Mesenchymal stem cell (in vitro differentiated cells and primary cell): ENCODE measurements around the gene DNAJC13.

Experiments used
- DNase-seq: peaks from one replicate; pipeline ENCODE4 v3.0.0-alpha.2; 2013
- H2AFZ ChIP-seq: one replicate; pipeline ENCODE4 v1.6.1; 2013; ENCODE audit warnings: low read depth, mild to moderate bottlenecking, control low read depth, inconsistent platforms, low read length, moderate library complexity
- H2AK5ac ChIP-seq: 2 replicates; pipeline ENCODE4 v1.6.1; 2013; ENCODE audit warnings: low read length, moderate library complexity, mild to moderate bottlenecking, inconsistent platforms; ENCODE audit not compliant: severe bottlenecking
- H2BK120ac ChIP-seq: one replicate; pipeline ENCODE4 v1.6.1; 2013; ENCODE audit warnings: low read depth, mild to moderate bottlenecking, inconsistent platforms, low read length, moderate library complexity
- H2BK12ac ChIP-seq, 2 experiments: one replicate each; pipeline ENCODE4 v1.6.1; 2013; ENCODE audit warnings: inconsistent platforms in 2 of 2, low read length in 2 of 2, mild to moderate bottlenecking in 2 of 2, moderate library complexity in 2 of 2, control low read depth in 1 of 2
- H2BK15ac ChIP-seq: one replicate; pipeline ENCODE4 v1.6.1; 2013; ENCODE audit warnings: mild to moderate bottlenecking, low read depth, inconsistent platforms; ENCODE audit not compliant: poor library complexity, severe bottlenecking
- H2BK5ac ChIP-seq: 2 replicates; pipeline ENCODE4 v1.6.1; 2013; ENCODE audit warnings: low read depth, mild to moderate bottlenecking, low read length, control low read depth, inconsistent platforms; ENCODE audit not compliant: poor library complexity, severe bottlenecking
- H3K14ac ChIP-seq, 2 experiments: one replicate each; pipeline ENCODE4 v1.6.1; 2013; ENCODE audit warnings: inconsistent platforms in 2 of 2, low read length in 2 of 2, control low read depth in 1 of 2, mild to moderate bottlenecking in 1 of 2, moderate library complexity in 1 of 2
- H3K18ac ChIP-seq, 2 experiments: one replicate each; pipeline ENCODE4 v1.6.1; 2013; ENCODE audit warnings: inconsistent platforms in 2 of 2, low read length in 2 of 2, control low read depth in 1 of 2, low read depth in 1 of 2, mild to moderate bottlenecking in 1 of 2
- H3K23ac ChIP-seq, 2 experiments: one replicate each; pipeline ENCODE4 v1.6.1; 2013; ENCODE audit warnings: inconsistent platforms in 2 of 2, low read length in 2 of 2, mild to moderate bottlenecking in 2 of 2, moderate library complexity in 2 of 2, control low read depth in 1 of 2
- H3K27ac ChIP-seq: 2 replicates; pipeline ENCODE4 v1.5.1; 2013; ENCODE audit warnings: mild to moderate bottlenecking, moderate library complexity, low read length, control low read depth, inconsistent platforms; ENCODE audit not compliant: poor library complexity, severe bottlenecking
- H3K27me3 ChIP-seq, 2 experiments: 2 replicates each; pipeline versions ENCODE4 v1.6.1 to v1.7.0; 2013; ENCODE audit warnings: low read length in 2 of 2, mild to moderate bottlenecking in 2 of 2, moderate library complexity in 2 of 2, control low read depth in 1 of 2, inconsistent platforms in 1 of 2; ENCODE audit not compliant: control insufficient read depth in 1 of 2, insufficient read depth in 1 of 2
- H3K36me3 ChIP-seq, 2 experiments: 2 replicates each; pipeline versions ENCODE4 v1.6.1 to v1.7.0; 2013; ENCODE audit warnings: low read length in 2 of 2, control low read depth in 1 of 2, inconsistent platforms in 1 of 2, low read depth in 1 of 2, mild to moderate bottlenecking in 1 of 2; ENCODE audit not compliant: insufficient read depth in 2 of 2, control insufficient read depth in 1 of 2
- H3K4ac ChIP-seq, 2 experiments: one replicate each; pipeline ENCODE4 v1.6.1; 2013; ENCODE audit warnings: inconsistent platforms in 2 of 2, low read length in 2 of 2, mild to moderate bottlenecking in 2 of 2, moderate library complexity in 2 of 2, control low read depth in 1 of 2, low read depth in 1 of 2
- H3K4me1 ChIP-seq: 2 replicates; pipeline ENCODE4 v1.6.1; 2013; ENCODE audit warnings: low read depth, low read length, control low read depth; ENCODE audit not compliant: control insufficient read depth, insufficient read depth
- H3K4me2 ChIP-seq: 2 replicates; pipeline ENCODE4 v1.6.1; 2013; ENCODE audit warnings: low read length, mild to moderate bottlenecking, inconsistent platforms; ENCODE audit not compliant: poor library complexity, severe bottlenecking
- H3K4me3 ChIP-seq, 2 experiments: 2 replicates each; pipeline versions ENCODE4 v1.5.1 to v1.7.0; 2013; ENCODE audit warnings: low read length in 2 of 2, mild to moderate bottlenecking in 2 of 2, control low read depth in 1 of 2, low read depth in 1 of 2; ENCODE audit not compliant: insufficient read depth in 1 of 2
- H3K79me1 ChIP-seq: replicated peaks from 2 replicates; pipeline ENCODE4 v1.6.1; 2013; ENCODE audit warnings: mild to moderate bottlenecking, control low read depth, low read length, inconsistent platforms; ENCODE audit not compliant: poor library complexity, severe bottlenecking
- H3K9ac ChIP-seq: 2 replicates; pipeline ENCODE4 v1.7.0; 2013; ENCODE audit warnings: mild to moderate bottlenecking, low read length, moderate library complexity
- H3K9me3 ChIP-seq: 2 replicates; pipeline ENCODE4 v1.7.0; 2013; ENCODE audit warnings: mild to moderate bottlenecking, low read length; ENCODE audit not compliant: control insufficient read depth
- H4K8ac ChIP-seq: one replicate; pipeline ENCODE4 v1.6.1; 2013; ENCODE audit warnings: inconsistent platforms, mild to moderate bottlenecking, low read length, moderate library complexity
- H4K91ac ChIP-seq: one replicate; pipeline ENCODE4 v1.6.1; 2013; ENCODE audit warnings: mild to moderate bottlenecking, low read length, inconsistent platforms
- WGBS: methylation state at CpG from one replicate; pipeline ENCODE4 v1.1.7; 2013; ENCODE audit warnings: mixed read lengths; 5-methylcytosine and 5-hydroxymethylcytosine counted together

The DNAJC13 gene

DNA sequence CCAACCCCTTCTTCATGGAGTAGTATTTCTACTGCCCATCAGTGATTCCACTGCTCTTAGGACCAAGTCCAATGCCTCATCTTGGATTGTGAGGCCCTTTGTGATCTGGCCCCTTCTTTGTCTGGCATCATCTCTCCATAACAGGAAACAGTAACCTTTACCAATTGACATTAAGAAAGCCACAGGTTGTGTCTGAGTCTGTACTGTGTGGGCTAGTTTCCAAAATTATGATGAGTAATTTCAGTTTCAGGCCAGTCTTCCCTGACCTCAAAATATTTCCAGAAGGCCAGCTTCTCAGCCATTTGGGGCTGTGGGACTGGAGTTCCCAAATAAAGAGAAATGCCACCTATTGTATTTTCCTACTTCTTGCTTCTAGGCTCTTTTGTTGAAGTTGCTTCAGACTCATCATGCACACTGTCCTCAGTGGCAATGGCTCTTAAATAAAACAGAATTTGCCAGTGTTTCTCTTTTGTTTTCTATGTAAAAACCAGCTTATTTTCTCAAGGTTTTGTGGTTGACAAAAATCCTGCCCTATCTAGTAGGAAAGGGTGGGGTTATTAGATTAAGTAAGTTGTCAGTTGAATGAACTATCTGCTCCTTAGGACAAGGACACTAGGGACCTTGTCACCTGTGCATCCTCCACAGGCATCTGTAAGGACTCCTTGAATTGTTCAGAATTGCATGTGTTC lies 132.7 kb downstream of the DNAJC13 start:
- H2BK5ac ChIP-seq: no peak overlapping the region
- H3K4me3 ChIP-seq: no peak overlapping the region
- no peak overlapping the region for H4K8ac ChIP-seq
- H3K18ac ChIP-seq: no peak overlapping the region
- H2AK5ac ChIP-seq: peak overlapping the region; percentile 19
- no peak overlapping the region for H3K4ac ChIP-seq
- no peak overlapping the region for H3K23ac ChIP-seq
- H2BK120ac ChIP-seq: no peak overlapping the region
- H2BK12ac ChIP-seq: no peak overlapping the region
- H3K27me3 ChIP-seq: no peaks in the 10 kb centered on the region
- H3K4me2 ChIP-seq: no peak overlapping the region
- H3K14ac ChIP-seq: peak overlapping the region in 1 of 2 experiments; percentile 41
- H2AFZ ChIP-seq: no peak overlapping the region
- H3K79me1 ChIP-seq: no peaks in the 10 kb centered on the region
- H3K4me1 ChIP-seq: peaks cover 8% of the 10 kb centered on the region
- no peak overlapping the region for H3K27ac ChIP-seq
- H3K9me3 ChIP-seq: no peaks in the 10 kb centered on the region
- H3K36me3 ChIP-seq: peaks cover 0 to 4% of the 10 kb centered on the region in 2 experiments
- peak overlapping the region; percentile 2 for H3K9ac ChIP-seq
- DNase-seq: peak; percentile 20
- no peak overlapping the region for H2BK15ac ChIP-seq
- H4K91ac ChIP-seq: no peak overlapping the region

DNA sequence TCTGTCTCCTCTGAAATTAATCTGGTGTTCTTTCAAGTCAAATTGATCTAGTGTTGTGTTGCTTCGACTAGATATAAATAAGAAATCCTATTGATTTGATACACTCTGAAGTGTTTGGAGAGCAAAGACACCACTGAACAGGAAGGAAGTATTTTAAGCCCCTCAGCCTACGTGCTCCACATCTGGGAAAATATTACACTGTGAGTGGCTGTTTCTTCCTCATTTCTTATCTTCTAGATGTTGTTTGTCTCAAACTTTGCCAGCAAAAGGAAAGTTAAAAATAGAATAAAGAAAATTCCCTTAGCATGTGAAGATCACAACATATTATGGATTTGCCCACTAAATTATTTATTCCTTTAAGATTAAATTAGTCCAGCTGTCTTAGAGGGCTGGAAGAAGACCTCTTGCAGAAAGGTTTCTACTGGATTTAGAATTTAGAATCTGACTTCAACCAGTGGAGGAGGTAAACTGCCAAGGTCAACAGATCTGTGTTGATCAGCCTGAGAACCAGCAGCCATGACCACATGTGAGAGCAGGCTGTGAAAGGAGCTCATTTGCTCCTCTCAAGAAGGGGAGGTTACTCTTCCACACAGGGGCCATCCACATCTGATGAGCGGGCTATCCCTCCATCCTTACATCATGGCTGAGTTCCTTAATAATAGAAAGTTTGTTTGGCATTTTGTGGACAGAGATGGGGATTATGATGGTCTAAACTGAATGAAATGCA lies 133.4 kb downstream of the DNAJC13 start:
- no peak overlapping the region for H2AFZ ChIP-seq
- no peak overlapping the region for H3K23ac ChIP-seq
- H3K4me3 ChIP-seq: no peak overlapping the region
- no peak overlapping the region for H2AK5ac ChIP-seq
- no peak overlapping the region for H4K91ac ChIP-seq
- no peak for DNase-seq
- H3K18ac ChIP-seq: no peak overlapping the region
- H2BK12ac ChIP-seq: no peak overlapping the region
- no peak overlapping the region for H3K14ac ChIP-seq
- no peak overlapping the region for H2BK120ac ChIP-seq
- H3K4me1 ChIP-seq: peaks cover 8% of the 10 kb centered on the region
- H3K79me1 ChIP-seq: no peaks in the 10 kb centered on the region
- no peak overlapping the region for H3K27ac ChIP-seq
- peak overlapping the region; percentile 2 for H3K9ac ChIP-seq
- H3K36me3 ChIP-seq: peaks cover 0 to 6% of the 10 kb centered on the region in 2 experiments
- 88% methylated on average over 2 of the region's 3 CpGs for WGBS
- H3K4ac ChIP-seq: no peak overlapping the region
- no peak overlapping the region for H4K8ac ChIP-seq
- H3K27me3 ChIP-seq: no peaks in the 10 kb centered on the region
- H3K9me3 ChIP-seq: no peaks in the 10 kb centered on the region
- H2BK15ac ChIP-seq: no peak overlapping the region
- H3K4me2 ChIP-seq: no peak overlapping the region
- no peak overlapping the region for H2BK5ac ChIP-seq

DNA sequence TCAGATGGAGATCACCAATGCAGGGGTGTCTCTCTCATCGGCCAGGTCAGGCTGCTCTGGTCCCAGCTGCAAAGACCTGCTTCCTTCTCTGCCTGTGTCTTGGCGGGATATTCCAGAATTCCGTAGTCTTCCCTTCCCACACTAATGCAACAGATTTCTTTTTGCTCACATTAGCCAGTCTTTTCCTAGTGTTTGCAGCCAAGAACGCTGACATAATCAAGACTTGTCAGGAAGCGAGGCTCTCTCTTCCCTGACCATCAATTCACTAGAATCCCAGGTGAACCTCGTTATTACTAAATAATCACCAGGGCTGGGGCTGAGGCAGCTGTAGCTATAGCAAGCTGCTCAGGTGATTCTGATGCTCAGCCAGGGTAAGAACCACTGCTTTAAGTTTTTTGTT lies 136.5 kb downstream of the DNAJC13 start:
- Histone ChIP-seq H4K91ac (no peak overlapping the region), H3K4me1 (peaks cover 11% of the 10 kb centered on the region), H2BK15ac (no peak overlapping the region), H2BK120ac (no peak overlapping the region), H4K8ac (no peak overlapping the region), H3K36me3 (peaks cover 7 to 8% of the 10 kb centered on the region in 2 experiments), H2AK5ac (no peak overlapping the region), H2AFZ (no peak overlapping the region), H3K4me2 (no peak overlapping the region), H3K4ac (no peak overlapping the region), H3K18ac (peak overlapping the region in 1 of 2 experiments; percentile 33), H3K27me3 (no peaks in the 10 kb centered on the region), H3K9me3 (no peaks in the 10 kb centered on the region), H3K14ac (peak overlapping the region in 1 of 2 experiments; percentile 61), H3K4me3 (no peak overlapping the region), H3K79me1 (no peaks in the 10 kb centered on the region), H3K23ac (no peak overlapping the region), H2BK12ac (no peak overlapping the region), H3K27ac (no peak overlapping the region), H3K9ac (no peak overlapping the region), H2BK5ac (no peak overlapping the region)
- 94% methylated on average over 6 of the region's 6 CpGs for WGBS
- DNase-seq: no peak

DNA sequence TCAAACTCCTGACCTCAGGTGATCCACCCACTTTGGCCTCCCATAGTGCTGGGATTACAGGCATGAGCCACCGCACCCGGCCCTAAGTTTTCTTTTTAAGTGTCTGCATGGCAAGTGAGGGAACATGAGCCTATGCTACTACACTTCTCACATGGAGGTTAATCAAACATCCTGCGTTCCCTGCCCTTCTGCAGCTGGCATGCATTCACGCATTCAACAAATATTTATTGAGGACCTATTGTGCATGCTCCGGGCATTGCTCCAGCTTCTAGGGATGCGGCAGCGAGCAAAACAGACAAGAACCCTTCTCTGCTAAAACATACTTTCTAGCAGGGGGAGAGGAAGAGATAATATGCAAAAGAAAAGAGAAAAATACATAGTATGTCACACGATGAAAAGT lies 137.1 kb downstream of the DNAJC13 start:
- Histone ChIP-seq H3K4me1 (peaks cover 8% of the 10 kb centered on the region), H3K18ac (no peak overlapping the region), H2BK5ac (no peak overlapping the region), H2BK120ac (no peak overlapping the region), H2BK12ac (no peak overlapping the region), H3K79me1 (no peaks in the 10 kb centered on the region), H2BK15ac (no peak overlapping the region), H3K4me3 (no peak overlapping the region), H3K27ac (no peak overlapping the region), H3K14ac (no peak overlapping the region), H3K4me2 (no peak overlapping the region), H3K23ac (no peak overlapping the region), H3K27me3 (no peaks in the 10 kb centered on the region), H3K9ac (no peak overlapping the region), H3K9me3 (no peaks in the 10 kb centered on the region), H2AFZ (no peak overlapping the region), H2AK5ac (no peak overlapping the region), H4K8ac (no peak overlapping the region), H3K4ac (no peak overlapping the region), H3K36me3 (peaks cover 7 to 14% of the 10 kb centered on the region in 2 experiments), H4K91ac (no peak overlapping the region)
- WGBS: 97% methylated on average over 8 of the region's 8 CpGs
- DNase-seq: no peak
